HG02642 (cell line): Measurements from ENCODE around the gene ADAM10.

Source experiments
- ATAC-seq: cut with Tn5 transposase; IDR thresholded peaks from one replicate; pipeline ENCODE4 v1.9.1; 2021; ENCODE audit warnings: mild to moderate bottlenecking; ENCODE audit not compliant: unreplicated experiment, poor library complexity

The ADAM10 gene

GRCh38 chr15:58588096-58588495 lies 161.4 kb downstream of the ADAM10 start:
- ATAC-seq = no peak

GRCh38 chr15:58587486-58587885 lies 162.0 kb downstream of the ADAM10 start:
- ATAC-seq = no peak

- no peak for ATAC-seq
These were observed 163.6 kb downstream of the ADAM10 start for GRCh38 chr15:58585693-58586443.

DNA sequence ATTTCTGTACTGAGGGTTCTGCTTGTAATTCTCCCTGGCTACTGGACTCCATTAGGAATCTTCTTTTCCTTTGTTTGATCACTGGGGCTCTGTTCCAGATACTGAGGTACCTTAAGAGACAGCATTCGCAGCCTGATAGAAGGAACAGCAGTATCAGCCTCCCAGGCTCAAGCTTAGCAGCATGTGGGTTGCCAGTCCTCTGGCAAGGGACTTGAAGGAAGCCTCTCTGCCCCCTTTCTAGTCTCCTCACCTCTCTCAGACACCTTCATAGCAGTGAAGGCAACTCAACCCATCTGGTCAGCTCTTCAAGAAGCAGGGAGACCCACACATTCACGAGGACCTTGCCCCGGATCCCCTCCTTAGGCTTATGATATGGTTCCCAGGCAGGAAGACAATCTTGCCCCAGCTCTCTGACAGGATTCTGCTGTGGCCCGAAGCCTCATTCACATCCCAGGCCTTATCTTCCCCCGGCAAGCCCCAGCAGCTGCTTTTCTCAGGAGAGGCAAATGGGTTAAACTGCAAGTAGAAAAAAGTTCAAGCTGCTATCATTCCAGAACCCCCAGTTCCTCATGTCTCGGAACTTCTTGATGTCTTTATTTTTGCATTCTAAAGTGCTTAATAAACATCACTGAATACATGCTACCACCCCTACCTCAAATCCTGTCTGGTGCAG lies 164.6 kb downstream of the ADAM10 start:
- no peak for ATAC-seq

DNA sequence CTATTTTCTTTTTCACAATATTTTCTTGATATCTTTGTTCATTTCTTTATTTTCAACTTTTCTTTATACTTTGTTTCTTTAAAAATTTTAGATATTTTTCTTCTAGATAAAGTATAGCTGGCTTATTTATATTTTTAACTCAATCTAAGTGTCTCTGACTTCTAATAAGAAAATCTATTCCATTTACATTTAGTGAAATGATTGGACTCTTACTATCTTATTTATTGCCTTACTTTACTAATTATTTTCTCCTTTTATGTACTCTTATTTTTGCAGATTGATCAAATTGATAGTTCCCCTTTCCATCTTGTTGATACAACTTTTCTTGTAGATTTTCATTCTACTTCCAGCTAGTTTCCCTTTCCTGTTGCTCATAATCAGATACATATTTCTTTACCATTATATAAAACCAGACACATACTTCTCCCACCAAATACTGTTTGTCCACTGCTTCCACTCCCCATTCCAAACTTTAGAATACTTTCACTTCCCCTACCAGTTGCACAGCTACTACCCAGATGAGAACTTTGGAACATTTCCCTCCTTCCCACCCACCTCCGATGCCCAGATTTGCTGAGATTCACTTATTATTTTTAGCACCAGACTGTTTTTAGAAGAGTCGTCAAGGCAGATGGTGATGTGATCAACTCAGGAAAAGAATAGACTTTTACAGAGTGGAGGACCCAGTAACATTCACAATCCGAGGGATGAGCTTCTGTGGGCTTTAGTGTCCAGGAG lies 166.2 kb downstream of the ADAM10 start:
- ATAC-seq = no peak

GRCh38 chr15:58582160-58582559 lies 167.3 kb downstream of the ADAM10 start:
- ATAC-seq = no peak

DNA sequence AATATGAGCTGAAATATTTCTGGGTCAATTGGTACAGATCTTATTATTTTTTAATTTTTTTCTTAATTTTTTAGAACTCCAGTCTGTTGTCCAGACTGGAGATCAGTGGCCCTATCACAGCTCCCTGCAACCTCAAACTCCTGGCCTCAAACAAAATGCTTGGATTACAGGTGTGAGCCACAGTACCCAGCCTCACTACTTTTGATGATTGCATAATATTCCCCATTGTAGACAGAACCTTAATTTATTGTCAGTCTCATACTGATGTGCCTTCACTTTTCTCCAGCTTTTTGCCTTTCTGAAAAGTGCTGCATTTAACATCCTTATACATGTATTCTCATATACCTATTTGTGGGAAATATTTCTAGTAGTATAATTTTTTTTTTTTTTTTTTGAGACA lies 172.8 kb downstream of the ADAM10 start:
- ATAC-seq = no peak

GRCh38 chr15:58575045-58575786 lies 174.3 kb downstream of the ADAM10 start:
- ATAC-seq = no peak

DNA sequence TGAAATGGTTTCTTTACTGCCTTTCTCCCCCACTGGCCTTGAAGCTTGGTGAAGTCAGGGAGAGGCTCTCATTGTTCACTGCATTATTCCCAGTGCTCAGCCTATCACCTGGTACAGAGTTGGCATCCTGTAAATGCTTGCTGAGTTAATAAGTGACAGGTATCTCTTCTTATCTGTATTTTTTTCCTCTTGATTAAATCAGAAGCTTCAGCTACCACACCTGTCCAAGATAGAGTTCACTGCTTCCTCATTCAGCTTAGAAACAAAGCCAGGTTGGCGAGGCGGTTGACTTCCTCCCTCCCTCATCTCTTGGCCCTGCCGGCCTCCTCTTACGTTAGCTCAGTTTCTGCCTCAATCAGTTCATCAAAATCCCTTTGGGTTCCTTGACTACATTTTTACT lies 174.9 kb downstream of the ADAM10 start:
- no peak for ATAC-seq

- ATAC-seq = no peak
These were observed 176.2 kb downstream of the ADAM10 start for GRCh38 chr15:58573270-58573669.

- no peak for ATAC-seq
These were observed 177.0 kb downstream of the ADAM10 start for GRCh38 chr15:58572521-58572920.

DNA sequence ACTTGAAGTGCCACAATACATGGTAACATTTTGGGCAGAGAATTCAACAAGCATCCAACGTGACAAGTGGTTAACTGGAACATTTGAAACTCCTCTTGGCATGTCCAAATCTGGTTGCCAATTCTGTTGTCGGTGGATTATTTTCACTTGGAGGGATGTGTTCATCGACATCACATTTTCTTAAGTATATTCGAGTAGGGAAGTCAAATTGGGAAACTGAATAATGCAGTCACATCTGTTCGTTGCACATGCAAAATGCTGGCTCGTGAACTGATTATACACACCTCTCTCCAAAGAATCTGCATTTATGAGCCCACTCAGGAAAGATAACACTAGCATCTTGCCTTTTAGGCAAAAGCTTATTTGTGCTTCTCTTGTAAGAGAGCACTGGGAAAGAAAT lies 178.0 kb downstream of the ADAM10 start:
- ATAC-seq = no peak

- ATAC-seq = no peak
These were observed 180.1 kb downstream of the ADAM10 start for GRCh38 chr15:58569455-58569854.

DNA sequence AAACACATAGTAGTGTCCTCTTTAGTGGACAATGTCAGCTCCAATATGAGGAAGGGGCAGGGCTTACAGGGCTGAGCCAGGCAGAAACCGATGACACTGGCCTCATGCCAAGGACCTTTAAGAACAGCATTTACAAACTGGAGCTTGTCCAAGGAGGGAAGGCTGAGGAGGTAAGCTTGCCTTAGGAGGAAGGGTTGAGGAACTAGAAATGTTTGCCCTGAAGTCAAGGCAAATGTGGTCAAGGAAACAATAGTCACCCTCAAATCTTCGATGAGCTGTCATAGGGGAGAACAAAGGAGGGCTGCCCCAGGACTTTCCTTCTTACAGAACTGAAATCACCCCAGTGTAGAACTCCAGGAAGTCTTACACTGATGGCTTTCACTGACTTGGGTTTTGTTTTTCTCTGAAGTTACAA lies 181.3 kb downstream of the ADAM10 start:
- ATAC-seq = no peak

DNA sequence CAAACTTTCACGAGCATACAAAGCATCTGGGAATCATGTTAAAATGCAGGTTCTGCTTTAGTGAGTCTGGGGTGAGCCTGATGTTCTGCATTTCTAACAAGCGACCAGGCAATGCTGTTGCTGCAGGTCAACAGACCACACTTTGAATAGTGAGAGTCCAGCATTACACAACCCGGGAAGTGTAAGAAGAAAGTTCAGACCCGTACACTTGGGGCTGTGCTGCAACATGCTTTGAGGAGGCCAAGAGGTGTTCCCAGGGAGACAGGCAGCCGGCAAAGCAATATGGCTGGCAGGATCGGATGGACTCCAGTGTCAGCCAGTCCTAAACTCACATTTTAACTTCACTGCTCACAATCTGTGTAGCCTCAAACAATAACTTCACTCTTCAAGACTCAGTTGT lies 183.5 kb downstream of the ADAM10 start:
- no peak for ATAC-seq

DNA sequence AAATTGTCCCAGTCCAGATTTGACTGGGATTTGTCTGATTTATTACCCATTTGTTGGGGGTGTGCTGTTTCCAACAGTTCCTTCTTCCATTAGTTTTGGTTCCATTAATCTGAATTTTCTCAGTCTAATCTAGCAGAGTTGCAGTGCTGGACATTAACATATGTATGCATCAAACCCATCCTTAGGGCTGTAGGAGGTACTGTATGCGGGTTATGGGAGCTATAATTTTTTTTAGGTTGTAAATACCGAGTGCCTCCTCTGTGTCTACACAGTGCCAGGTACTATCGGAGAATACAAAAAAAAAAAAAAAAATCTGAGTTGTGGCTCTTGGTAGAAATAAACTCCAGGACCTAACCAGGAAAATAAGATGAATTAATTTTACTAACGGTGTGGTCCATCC lies 183.9 kb downstream of the ADAM10 start:
- no peak for ATAC-seq

DNA sequence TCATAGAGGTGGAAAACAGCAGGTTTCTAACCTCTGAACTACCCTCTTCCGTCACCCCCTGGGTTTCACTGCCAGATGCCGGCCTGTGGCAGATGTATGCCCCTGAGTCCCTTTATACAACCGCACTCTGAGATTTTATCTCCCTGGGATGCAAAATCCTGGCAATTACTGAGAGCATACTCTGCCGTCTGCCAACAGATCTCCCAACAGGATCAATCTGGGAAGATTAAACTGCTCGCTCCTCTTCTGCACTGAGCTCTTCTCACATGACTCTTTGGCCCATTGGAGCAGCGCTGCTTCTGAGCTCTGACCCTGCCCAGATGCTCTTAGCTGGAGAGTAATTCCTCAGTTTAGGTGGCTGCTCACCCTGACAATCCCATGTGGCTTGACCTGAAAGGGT lies 184.5 kb downstream of the ADAM10 start:
- no peak for ATAC-seq

DNA sequence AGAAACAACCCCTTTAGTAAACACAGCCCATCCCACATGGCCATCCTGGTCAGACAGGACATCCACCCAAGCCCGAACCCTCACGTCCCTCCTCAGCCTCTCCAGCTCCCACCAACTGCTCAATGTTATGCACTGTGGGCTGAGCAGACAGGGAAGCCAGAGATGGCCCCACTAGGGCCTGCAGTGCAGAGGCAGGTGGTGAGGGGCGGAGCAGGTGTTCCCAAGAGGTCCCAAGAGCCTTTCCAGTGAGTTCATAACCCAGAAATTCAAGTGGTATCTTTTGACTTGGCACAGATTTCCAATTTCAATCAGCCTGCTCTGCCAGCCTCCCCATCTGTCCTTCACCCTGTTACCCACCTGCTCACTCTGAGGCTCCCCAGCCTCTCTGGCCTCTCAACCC lies 187.4 kb downstream of the ADAM10 start:
- ATAC-seq = no peak

DNA sequence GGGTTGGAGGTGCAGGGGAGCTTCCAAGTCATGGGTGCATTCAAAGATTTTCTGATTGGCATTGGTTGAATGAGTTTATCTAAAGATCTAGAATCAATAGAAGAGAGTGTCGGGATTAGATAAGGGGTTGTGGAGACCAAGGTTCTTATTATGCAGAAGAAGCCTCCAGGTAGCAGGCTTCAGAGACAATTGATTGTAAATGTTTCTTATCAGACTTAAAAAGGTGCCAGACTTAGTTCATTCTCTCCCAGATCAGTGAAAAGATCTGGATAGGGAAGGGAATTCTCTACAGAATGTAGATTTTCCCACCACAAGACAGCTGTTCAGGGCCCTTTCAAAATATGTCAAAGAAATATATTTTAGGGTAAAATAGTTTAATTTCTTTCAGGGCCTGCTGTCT lies 188.2 kb downstream of the ADAM10 start:
- ATAC-seq = no peak

GRCh38 chr15:58559904-58560588 lies 189.5 kb downstream of the ADAM10 start:
- ATAC-seq = no peak
